Measurements from ENCODE around the gene FSCB. TPM values are rescaled to one million over a fixed set of nuclear protein-coding genes. Genes with fewer than 3 reads are reported as not detected.

The FSCB gene
- total and polyA plus RNA-seq, 10 donors = 0.21 to 1.2 TPM; not detected in 8

GRCh38 chr14:44497148-44497547, 9.9 kb downstream of the FSCB start:
- peaks cover 0 to 7% (median 1%) of the 10 kb centered on the region in 8 donors for H3K9me3 ChIP-seq
- H3K4me1 ChIP-seq = no peaks in the 10 kb centered on the region
- no peak for DNase-seq
- intact Hi-C loops (cut with DNase I; ENCODE audit: low total_unique reads) = no loop called here
- no peak overlapping the region for H3K27ac ChIP-seq
- TF ChIP-seq POLR2A (IDR thresholded peaks at IDR 0.05) (no peak), POLR2AphosphoS5 (IDR thresholded peaks at IDR 0.05) (no peak), CTCF (IDR thresholded peaks at IDR 0.05 in 8 of 11, conservative IDR thresholded peaks at IDR 0.05 in 3 of 11) (no peak)
- 51 to 86% (median 67%) methylated on average over 1 of the region's 1 CpG for WGBS, 5 donors
- no peaks in the 10 kb centered on the region for H3K36me3 ChIP-seq
- H3K4me3 ChIP-seq = no peak overlapping the region
- H3K27me3 ChIP-seq (replicated peaks in 1 of 7) = no peaks in the 10 kb centered on the region

GRCh38 chr14:44494137-44494536, 12.9 kb downstream of the FSCB start:
- Histone ChIP-seq H3K27ac (no peak overlapping the region), H3K36me3 (no peaks in the 10 kb centered on the region), H3K9me3 (peaks cover 0 to 18% (median 3%) of the 10 kb centered on the region in 8 donors), H3K27me3 (replicated peaks in 1 of 7) (no peaks in the 10 kb centered on the region), H3K4me1 (no peaks in the 10 kb centered on the region), H3K4me3 (no peak overlapping the region)
- no peak for TF ChIP-seq CTCF (IDR thresholded peaks at IDR 0.05 in 8 of 11, conservative IDR thresholded peaks at IDR 0.05 in 3 of 11)
- TF ChIP-seq POLR2AphosphoS5 (IDR thresholded peaks at IDR 0.05) = no peak
- TF ChIP-seq POLR2A (IDR thresholded peaks at IDR 0.05) = no peak
- DNase-seq = no peak
- intact Hi-C loops (cut with DNase I; ENCODE audit: low total_unique reads) = no loop called here

GRCh38 chr14:44490966-44491365, 16.1 kb downstream of the FSCB start:
- Histone ChIP-seq H3K9me3 (peaks cover 0 to 28% (median 2%) of the 10 kb centered on the region in 8 donors), H3K4me3 (no peak overlapping the region), H3K4me1 (no peaks in the 10 kb centered on the region), H3K36me3 (no peaks in the 10 kb centered on the region), H3K27ac (no peak overlapping the region), H3K27me3 (replicated peaks in 1 of 7) (no peaks in the 10 kb centered on the region)
- 78 to 88% (median 80%) methylated on average over 2 of the region's 2 CpGs for WGBS, 5 donors
- no peak for DNase-seq
- intact Hi-C loops (cut with DNase I; ENCODE audit: low total_unique reads) = no loop called here
- TF ChIP-seq POLR2A (IDR thresholded peaks at IDR 0.05) (no peak), POLR2AphosphoS5 (IDR thresholded peaks at IDR 0.05) (no peak), CTCF (IDR thresholded peaks at IDR 0.05 in 8 of 11, conservative IDR thresholded peaks at IDR 0.05 in 3 of 11) (no peak)

GRCh38 chr14:44477953-44478352, 29.1 kb downstream of the FSCB start:
- TF ChIP-seq CTCF (IDR thresholded peaks at IDR 0.05 in 8 of 11, conservative IDR thresholded peaks at IDR 0.05 in 3 of 11) = no peak
- TF ChIP-seq POLR2AphosphoS5 (IDR thresholded peaks at IDR 0.05) = no peak
- no peak for TF ChIP-seq POLR2A (IDR thresholded peaks at IDR 0.05)

More at GRCh38 chr14:44477953-44478352, 29.1 kb downstream of the FSCB start:
- no peak for DNase-seq
- Histone ChIP-seq H3K36me3 (no peaks in the 10 kb centered on the region), H3K9me3 (peaks cover 0 to 9% (median 0%) of the 10 kb centered on the region in 8 donors), H3K27ac (no peak overlapping the region), H3K27me3 (replicated peaks in 1 of 7) (no peaks in the 10 kb centered on the region), H3K4me1 (no peaks in the 10 kb centered on the region), H3K4me3 (no peak overlapping the region)
- 74 to 87% (median 78%) methylated on average over 1 of the region's 1 CpG for WGBS, 5 donors
- intact Hi-C loops (cut with DNase I; ENCODE audit: low total_unique reads) = no loop called here

Data from spleen (tissue), 11 donors.